Activated naive CD8-positive, alpha-beta T cell treated with anti-CD3 and anti-CD28 coated beads for 36 hours (primary cell): ENCODE data around the gene NUDT4. TPM values are rescaled to one million over a fixed set of nuclear protein-coding genes. Genes with fewer than 3 reads are reported as not detected.
A peak's percentile ranks its signal among the peaks of the same experiment; 100 is the strongest.
"Not testable (repeated sequence)": the region's sequence is repeated elsewhere in the genome, so short reads cannot be mapped to it uniquely, and the experiment has no call there.

Experiments used
- DNase-seq: peaks from one replicate; pipeline ENCODE4 v3.0.0; 2021
- H3K27ac Mint-ChIP-seq: one replicate; pipeline ENCODE4 v1.8.0; 2022; ENCODE audit warnings: mild to moderate bottlenecking, moderate library complexity, mixed read lengths
- H3K27me3 Mint-ChIP-seq: one replicate; pipeline ENCODE4 v1.8.0; 2022; ENCODE audit warnings: mild to moderate bottlenecking, mixed read lengths
- H3K36me3 Mint-ChIP-seq: one replicate; pipeline ENCODE4 v1.8.0; 2021; ENCODE audit warnings: mild to moderate bottlenecking, mixed read lengths
- H3K4me1 Mint-ChIP-seq: one replicate; pipeline ENCODE4 v1.8.0; 2021; ENCODE audit warnings: mixed read lengths
- H3K4me3 Mint-ChIP-seq: one replicate; pipeline ENCODE4 v1.8.0; 2022; ENCODE audit warnings: mild to moderate bottlenecking, moderate library complexity, mixed read lengths
- H3K9me3 Mint-ChIP-seq: one replicate; pipeline ENCODE4 v1.8.0; 2022; ENCODE audit warnings: mixed read lengths
- total RNA-seq, 2 experiments: library from RNA; stranded (reverse); gene quantifications; one replicate each; pipeline ENCODE4 v1.2.3, GENCODE V29; 2021

Gene NUDT4
- total RNA-seq, 2 experiments from 2014 or later = 77.2 to 85.5 TPM

DNA sequence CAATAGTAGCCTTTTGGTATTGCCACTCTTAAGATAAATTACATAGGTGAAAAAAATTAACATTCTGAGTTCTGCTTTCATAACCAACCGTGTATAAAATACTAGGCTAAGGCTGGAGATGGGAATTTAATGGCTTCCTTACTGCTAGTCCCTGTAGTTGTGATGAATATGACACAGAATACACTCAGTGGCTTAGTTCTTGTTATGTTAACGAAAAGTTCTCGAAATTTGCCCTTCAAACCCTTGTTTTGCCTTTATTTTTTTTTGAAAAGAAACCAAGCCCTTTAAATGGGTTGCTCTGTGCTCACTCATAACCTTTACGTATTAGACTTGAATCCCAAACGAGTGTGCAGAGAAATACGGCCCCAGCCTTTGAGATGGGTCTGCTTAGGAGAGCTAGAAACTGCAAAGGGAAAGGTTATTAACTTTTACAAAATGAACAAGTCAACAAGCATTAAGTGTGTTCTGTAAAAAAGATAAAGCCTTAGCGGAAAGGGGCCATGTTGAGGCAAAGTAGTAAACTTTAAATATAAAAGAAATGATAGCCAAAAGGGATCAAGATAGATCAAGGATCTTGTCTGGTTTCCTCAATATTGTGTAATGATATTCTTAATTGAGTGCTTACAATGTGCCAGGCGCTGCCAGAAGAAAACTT lies 1.7 kb downstream of the NUDT4 start:
- Mint-ChIP-seq H3K27ac (peak overlapping the region; percentile 100), H3K9me3 (no peaks in the 10 kb centered on the region), H3K4me3 (peak overlapping the region; percentile 100), H3K36me3 (peaks cover 34% of the 10 kb centered on the region), H3K4me1 (peaks cover 38% of the 10 kb centered on the region), H3K27me3 (no peaks in the 10 kb centered on the region)
- DNase-seq = no peak

DNA sequence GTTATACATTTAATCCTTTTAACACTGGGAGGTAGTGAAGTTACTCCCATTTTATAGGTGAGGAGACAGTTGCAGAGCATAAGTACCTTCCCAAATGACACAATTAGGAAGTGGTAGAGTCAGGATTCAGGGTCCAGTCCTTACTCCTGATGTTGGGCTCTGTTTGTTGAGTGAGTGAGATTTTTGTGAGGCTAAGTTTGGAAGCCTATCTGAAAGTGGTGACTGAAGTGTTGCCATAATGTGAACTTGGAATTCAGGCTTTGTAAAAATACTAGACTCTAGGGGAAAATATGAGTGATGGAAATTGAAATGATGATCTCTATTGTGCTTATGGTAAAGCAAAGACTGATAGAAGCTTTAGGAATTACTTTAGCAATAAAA lies 2.2 kb downstream of the NUDT4 start:
- DNase-seq = no peak
- peaks cover 38% of the 10 kb centered on the region for H3K4me1 Mint-ChIP-seq
- peak overlapping the region; percentile 100 for H3K27ac Mint-ChIP-seq
- peak overlapping the region; percentile 100 for H3K4me3 Mint-ChIP-seq
- no peaks in the 10 kb centered on the region for H3K27me3 Mint-ChIP-seq
- peaks cover 36% of the 10 kb centered on the region for H3K36me3 Mint-ChIP-seq
- no peaks in the 10 kb centered on the region for H3K9me3 Mint-ChIP-seq

- H3K36me3 Mint-ChIP-seq = peaks cover 42% of the 10 kb centered on the region
- H3K9me3 Mint-ChIP-seq = no peaks in the 10 kb centered on the region
- DNase-seq = no peak
- H3K4me1 Mint-ChIP-seq = peaks cover 40% of the 10 kb centered on the region
- peak overlapping the region; percentile 100 for H3K4me3 Mint-ChIP-seq
- no peaks in the 10 kb centered on the region for H3K27me3 Mint-ChIP-seq
- peak overlapping the region; percentile 64 for H3K27ac Mint-ChIP-seq
These were observed 2.9 kb downstream of the NUDT4 start for GRCh38 chr12:93380480-93381121.

DNA sequence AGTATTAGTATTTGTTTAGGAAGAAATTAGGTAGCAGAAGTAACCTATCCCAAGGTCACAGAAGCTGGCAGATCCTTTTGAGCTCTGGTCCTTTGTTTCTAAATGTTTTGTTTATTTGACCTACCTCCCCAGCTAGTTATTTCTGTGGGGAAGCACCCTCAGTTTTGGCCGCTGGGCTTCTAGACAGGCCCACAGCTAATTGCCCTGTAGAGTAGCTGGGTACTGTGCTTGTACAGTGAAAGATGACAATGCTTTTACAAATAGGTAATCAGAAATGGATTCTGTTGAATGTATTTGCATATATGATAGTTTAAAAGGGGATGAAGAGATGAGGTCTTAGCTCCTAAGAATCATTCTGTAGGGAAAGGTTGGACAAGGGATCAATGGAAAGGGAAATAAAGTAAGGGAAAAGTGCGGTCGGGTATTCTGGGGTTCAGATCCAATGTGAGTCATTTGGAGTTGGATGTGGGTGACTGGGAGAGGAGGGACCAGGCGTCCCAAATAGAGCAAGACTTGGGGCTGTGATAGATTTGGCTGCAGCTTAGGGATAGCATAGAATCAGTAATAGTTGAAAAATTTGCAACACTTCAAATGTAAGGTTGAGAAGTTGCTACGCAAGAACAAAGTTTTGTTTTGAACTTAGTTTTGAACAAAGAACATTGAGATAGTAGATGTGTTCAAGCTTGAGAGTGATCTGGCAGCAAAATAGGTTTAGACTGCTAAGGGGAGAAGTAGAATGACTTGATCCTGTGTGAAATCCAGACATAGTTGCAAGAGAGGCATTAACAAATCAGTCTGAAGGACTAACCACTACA lies 3.6 kb downstream of the NUDT4 start:
- peak overlapping the region; percentile 64 for H3K27ac Mint-ChIP-seq
- no peak for DNase-seq
- peaks cover 37% of the 10 kb centered on the region for H3K4me1 Mint-ChIP-seq

DNA sequence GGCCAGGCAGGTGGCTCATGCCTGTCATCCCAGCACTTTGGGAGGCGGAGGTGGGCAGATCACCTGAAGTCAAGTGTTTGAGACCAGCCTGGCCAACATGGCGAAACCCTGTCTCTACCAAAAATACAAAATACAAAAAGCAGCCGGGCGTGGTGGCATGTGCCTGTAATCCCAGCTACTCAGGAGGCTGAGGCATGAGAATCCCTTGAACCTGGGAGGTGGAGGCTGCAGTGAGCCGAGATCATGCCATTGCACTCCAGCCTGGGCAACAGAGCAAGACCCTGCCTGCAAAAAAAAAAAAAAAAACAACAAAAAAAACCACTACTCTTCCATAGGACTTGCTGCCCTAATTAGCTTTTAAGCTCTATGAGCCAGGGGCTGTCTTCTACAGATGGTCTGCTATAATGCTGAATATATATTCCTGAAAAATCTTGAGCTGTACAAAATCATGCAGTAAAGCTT lies 4.3 kb downstream of the NUDT4 start:
- H3K4me1 Mint-ChIP-seq = peaks cover 34% of the 10 kb centered on the region
- peaks cover 43% of the 10 kb centered on the region for H3K36me3 Mint-ChIP-seq
- not testable (repeated sequence) for H3K9me3 Mint-ChIP-seq, DNase-seq, H3K27me3 Mint-ChIP-seq, H3K27ac Mint-ChIP-seq
- H3K4me3 Mint-ChIP-seq = peak overlapping the region; percentile 100

More for the DNA sequence above, 3.6 kb downstream of the NUDT4 start:
- Mint-ChIP-seq H3K27me3 (no peaks in the 10 kb centered on the region), H3K36me3 (peaks cover 42% of the 10 kb centered on the region), H3K9me3 (no peaks in the 10 kb centered on the region), H3K4me3 (peak overlapping the region; percentile 100)

DNA sequence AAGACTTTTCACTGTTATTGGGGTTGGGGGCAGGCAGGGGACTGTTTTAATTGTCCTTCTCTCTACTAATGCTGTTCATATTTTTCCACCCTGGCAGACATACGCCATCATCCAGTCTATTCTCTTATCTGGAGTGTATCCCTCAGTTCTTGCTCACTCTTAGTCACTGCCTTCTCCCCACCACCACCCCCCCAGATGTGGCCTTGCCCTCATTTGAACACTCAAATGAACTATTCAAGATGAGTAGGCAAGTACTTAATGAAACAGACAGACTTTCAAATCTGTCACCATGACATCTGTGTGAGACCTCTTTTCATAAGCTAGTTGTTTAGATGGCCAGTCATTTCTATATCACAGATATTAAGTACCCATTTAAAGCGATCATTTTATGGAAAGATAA lies 10.1 kb downstream of the NUDT4 start:
- Mint-ChIP-seq H3K27me3 (no peaks in the 10 kb centered on the region), H3K4me1 (peaks cover 47% of the 10 kb centered on the region), H3K9me3 (no peaks in the 10 kb centered on the region), H3K36me3 (peaks cover 48% of the 10 kb centered on the region), H3K4me3 (no peak overlapping the region), H3K27ac (peak overlapping the region; percentile 63)
- DNase-seq = peak; percentile 31

- Mint-ChIP-seq H3K36me3 (peaks cover 38% of the 10 kb centered on the region), H3K27me3 (no peaks in the 10 kb centered on the region), H3K27ac (no peak overlapping the region), H3K9me3 (no peaks in the 10 kb centered on the region), H3K4me3 (no peak overlapping the region), H3K4me1 (peaks cover 40% of the 10 kb centered on the region)
- no peak for DNase-seq
These were observed 12.3 kb downstream of the NUDT4 start for GRCh38 chr12:93390031-93390430.

GRCh38 chr12:93390549-93391297 lies 13.0 kb downstream of the NUDT4 start:
- peaks cover 36% of the 10 kb centered on the region for H3K4me1 Mint-ChIP-seq
- DNase-seq = no peak
- H3K27ac Mint-ChIP-seq = no peak overlapping the region
- no peak overlapping the region for H3K4me3 Mint-ChIP-seq
- H3K36me3 Mint-ChIP-seq = peaks cover 34% of the 10 kb centered on the region
- no peaks in the 10 kb centered on the region for H3K9me3 Mint-ChIP-seq
- no peaks in the 10 kb centered on the region for H3K27me3 Mint-ChIP-seq

DNA sequence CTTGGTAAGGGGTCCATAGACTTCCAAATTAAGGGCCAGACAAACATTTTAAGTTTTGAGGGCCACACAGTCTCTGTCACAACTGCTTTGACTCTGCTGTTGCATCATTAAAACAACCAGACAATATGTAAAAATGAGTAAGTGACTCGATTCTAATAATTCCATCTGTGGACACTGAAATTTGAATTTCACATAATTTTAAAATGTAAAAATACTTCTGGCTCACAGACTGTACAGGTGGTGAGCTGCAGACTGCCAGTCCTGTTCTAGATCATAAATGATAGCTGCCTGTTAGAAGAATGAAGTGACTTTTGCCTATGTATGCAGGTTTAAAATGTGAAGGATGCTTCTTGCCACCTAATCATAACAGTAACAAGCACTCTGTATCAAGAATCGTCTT lies 15.7 kb downstream of the NUDT4 start:
- Mint-ChIP-seq H3K27ac (no peak overlapping the region), H3K4me3 (no peak overlapping the region), H3K27me3 (no peaks in the 10 kb centered on the region), H3K4me1 (peaks cover 21% of the 10 kb centered on the region), H3K36me3 (peaks cover 22% of the 10 kb centered on the region), H3K9me3 (no peaks in the 10 kb centered on the region)
- DNase-seq = no peak

DNA sequence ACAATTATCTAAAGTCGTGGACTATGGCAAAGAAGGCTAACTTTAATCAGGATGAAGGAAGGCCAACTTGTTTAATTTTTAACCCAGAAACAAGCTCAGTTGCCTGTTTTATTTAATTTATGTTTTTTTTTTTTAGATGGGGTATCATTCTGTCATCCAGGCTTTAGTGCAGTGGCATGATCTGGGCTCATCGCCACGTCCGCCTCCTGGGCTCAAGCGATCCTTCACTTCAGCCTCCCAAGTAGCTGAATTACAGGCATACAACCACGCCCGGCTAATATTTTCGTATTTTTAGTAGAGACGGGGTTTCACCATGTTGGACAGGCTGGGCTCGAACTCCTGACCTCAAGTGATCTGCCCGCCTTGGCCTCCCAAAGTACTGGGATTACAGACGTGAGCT lies 19.7 kb downstream of the NUDT4 start:
- Mint-ChIP-seq H3K4me3 (no peak overlapping the region), H3K27ac (no peak overlapping the region), H3K36me3 (peaks cover 10% of the 10 kb centered on the region), H3K4me1 (peaks cover 1% of the 10 kb centered on the region), H3K27me3 (no peaks in the 10 kb centered on the region), H3K9me3 (no peaks in the 10 kb centered on the region)
- DNase-seq = no peak

- DNase-seq, H3K9me3 Mint-ChIP-seq, H3K4me1 Mint-ChIP-seq, H3K4me3 Mint-ChIP-seq, H3K27me3 Mint-ChIP-seq, H3K27ac Mint-ChIP-seq: not testable (repeated sequence)
- H3K36me3 Mint-ChIP-seq = peaks cover 20% of the 10 kb centered on the region
These were observed 21.6 kb downstream of the NUDT4 start for GRCh38 chr12:93399183-93399863.

DNA sequence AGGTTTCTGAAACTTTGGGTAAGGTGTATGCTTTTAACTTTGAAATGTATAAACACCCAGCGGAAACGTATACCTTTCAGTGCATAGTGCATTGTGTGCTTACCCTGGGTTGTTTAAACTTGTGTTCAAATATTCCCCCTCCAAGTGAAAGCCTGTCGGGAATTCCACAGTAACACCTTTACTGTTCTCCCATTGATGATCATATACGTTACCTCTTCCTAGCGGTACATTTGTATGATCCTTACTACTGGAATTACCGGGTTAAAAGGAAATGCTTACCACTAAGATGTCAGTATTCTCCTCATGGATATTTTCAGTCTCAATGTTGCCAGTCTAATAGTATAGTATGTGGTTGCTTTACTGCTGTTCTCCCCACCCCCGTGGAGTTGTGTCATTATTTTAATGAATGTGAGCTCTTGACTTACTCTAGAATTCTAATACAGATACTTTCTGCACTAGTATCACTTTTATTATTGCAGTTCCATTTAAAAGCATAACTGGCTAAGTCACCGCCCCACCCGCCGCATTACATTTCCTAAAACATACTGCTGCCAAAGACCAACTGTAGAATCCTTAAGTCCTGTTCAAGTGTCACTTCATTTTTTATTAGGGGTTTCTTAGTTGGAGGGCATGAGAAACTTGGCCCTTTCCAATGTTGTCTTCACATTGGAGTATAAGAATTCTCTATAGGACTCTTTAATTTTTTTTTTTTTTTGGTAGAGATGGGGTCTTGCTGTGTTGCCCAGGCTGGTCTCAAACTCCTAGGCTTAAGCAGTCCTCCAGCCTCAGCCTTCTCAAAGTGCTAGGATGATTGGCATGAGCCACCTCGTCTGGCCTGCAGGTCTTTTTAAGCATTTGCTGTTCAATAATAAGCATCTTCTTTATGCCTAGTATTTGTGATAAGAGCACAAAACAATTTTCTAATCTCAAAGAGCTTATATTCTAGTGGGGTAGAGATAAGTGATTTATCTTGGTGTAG lies 24.9 kb downstream of the NUDT4 start:
- H3K4me3 Mint-ChIP-seq = no peak overlapping the region
- H3K27ac Mint-ChIP-seq = peak overlapping the region; percentile 10
- peaks cover 1% of the 10 kb centered on the region for H3K9me3 Mint-ChIP-seq
- DNase-seq = no peak
- H3K36me3 Mint-ChIP-seq = peaks cover 25% of the 10 kb centered on the region
- no peaks in the 10 kb centered on the region for H3K27me3 Mint-ChIP-seq
- H3K4me1 Mint-ChIP-seq = peaks cover 15% of the 10 kb centered on the region

DNA sequence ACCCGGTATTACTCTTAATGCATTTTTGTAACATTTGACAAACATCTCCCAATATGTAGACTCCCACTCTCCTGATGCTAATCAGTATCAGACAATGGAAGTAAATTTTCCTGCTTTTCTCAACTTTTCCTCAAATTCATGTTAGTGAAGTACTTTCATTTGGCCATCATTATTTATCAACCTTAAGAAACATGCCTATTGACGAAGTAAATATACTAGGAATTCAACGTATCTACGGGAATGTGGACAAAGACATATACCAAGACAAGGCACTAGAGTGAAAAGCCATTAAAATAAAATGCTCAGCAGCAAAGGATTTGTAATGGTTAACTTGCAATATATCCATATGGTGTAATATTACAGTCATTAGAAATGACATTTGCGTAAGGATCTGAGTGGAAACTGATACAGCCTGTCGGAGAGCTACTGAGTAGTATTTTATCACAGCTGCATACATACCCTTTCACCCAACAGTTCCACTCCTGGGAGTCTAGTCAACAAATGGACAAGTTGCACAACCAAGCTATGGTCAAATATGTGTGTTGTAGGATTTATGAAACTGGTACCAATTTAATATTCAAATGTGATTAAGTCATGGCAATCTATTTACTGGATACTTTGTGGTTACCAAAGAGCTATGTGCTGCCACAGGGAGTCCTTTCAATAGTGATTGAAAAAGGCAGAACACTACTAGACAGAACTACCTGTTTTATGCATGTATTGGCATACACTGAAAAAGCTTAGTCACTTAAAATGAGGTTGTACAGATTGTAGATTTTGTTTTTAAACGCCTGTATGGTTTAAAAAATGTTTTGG lies 26.5 kb downstream of the NUDT4 start:
- Mint-ChIP-seq H3K4me3 (no peak overlapping the region), H3K27me3 (no peaks in the 10 kb centered on the region), H3K27ac (peak overlapping the region; percentile 66), H3K36me3 (peaks cover 29% of the 10 kb centered on the region), H3K9me3 (peaks cover 1% of the 10 kb centered on the region), H3K4me1 (peaks cover 24% of the 10 kb centered on the region)
- DNase-seq = no peak
